OCI-LY1 (cell line): ENCODE measurements around the gene PTPN13.

Experiments
- CTCF ChIP-seq: fragments of 200-600 bp; sonication (generic), shearing (Covaris generic); IDR thresholded peaks from 2 replicates; pipeline ENCODE4 v1.5.1; 2017; ENCODE audit warnings: mild to moderate bottlenecking, antibody characterized with exemption, low read length, moderate library complexity, mixed read lengths
- EZH2 ChIP-seq: fragments of 200-600 bp; sonication (generic), shearing (Covaris generic); IDR thresholded peaks from 2 replicates; pipeline ENCODE4 v1.8.0; 2017; ENCODE audit warnings: borderline replicate concordance, mixed run types, mild to moderate bottlenecking, antibody characterized with exemption, low read length, moderate library complexity, mixed read lengths

- no peak for TF ChIP-seq CTCF
- TF ChIP-seq EZH2 = no peak
These were observed 215.7 kb downstream of the PTPN13 start for GRCh38 chr4:86809809-86810208.
